Endothelial cell of umbilical vein (primary cell): ENCODE results near the gene ARHGAP31. TPM values are rescaled to one million over a fixed set of nuclear protein-coding genes. Genes with fewer than 3 reads are reported as not detected.

Experiments
- BruUV-seq: library from RNA; stranded (reverse); fragments of 400-500 nt; replicated peaks from 2 replicates; lab custom pipeline; 2021; lab: Mats Ljungman, UMichigan
- CTCF ChIA-PET: fragments of 300-600, 350-600 bp; sonication (Branson Sonifier 250); formaldehyde crosslinking; loops from one replicate; lab custom pipeline; 2021; ENCODE audit warnings: antibody characterized with exemption, inconsistent platforms; lab: Charles Lee
- POLR2A ChIA-PET: fragments of 300-600, 350-600 bp; sonication (Branson Sonifier 250); formaldehyde crosslinking; loops from one replicate; lab custom pipeline; 2021; ENCODE audit warnings: antibody characterized with exemption, inconsistent platforms; lab: Charles Lee
- DNase-seq: peaks from one replicate; pipeline ENCODE4 v3.0.0-alpha.2; 2011; ENCODE audit warnings: low read depth, low spot score
- FAIRE-seq: peaks from 2 replicates; lab custom pipeline; 2011; peaks lifted over from hg19 to GRCh38; lab: Jason Lieb, UNC
- H2AFZ ChIP-seq: 2 replicates; pipeline ENCODE4 v1.6.0; 2012; ENCODE audit warnings: low read depth, low read length, control low read depth, inconsistent platforms
- H3K27ac ChIP-seq: 2 replicates; pipeline ENCODE4 v1.5.1; 2011; ENCODE audit warnings: low read depth, mild to moderate bottlenecking, control low read depth, low read length, moderate library complexity; ENCODE audit not compliant: insufficient read depth
- H3K27me3 ChIP-seq, 2 experiments: 2 replicates each; pipeline versions ENCODE4 v1.6.0 to v1.6.1; 2011; ENCODE audit warnings: low read length in 2 of 2, mixed read lengths in 1 of 2; ENCODE audit not compliant: control insufficient read depth in 2 of 2, insufficient read depth in 2 of 2
- H3K36me3 ChIP-seq, 2 experiments: 2 replicates in 1 of 2; 3 replicates in 1 of 2; pipeline ENCODE4 v1.5.1; 2011; ENCODE audit warnings: low read length in 2 of 2, mild to moderate bottlenecking in 1 of 2, moderate library complexity in 1 of 2; ENCODE audit not compliant: control insufficient read depth in 2 of 2, insufficient read depth in 2 of 2; ENCODE audit errors: extremely low read depth in 1 of 2
- H3K4me1 ChIP-seq: 3 replicates; pipeline ENCODE4 v1.5.1; 2011; ENCODE audit warnings: mild to moderate bottlenecking, low read length; ENCODE audit not compliant: control insufficient read depth, insufficient read depth; ENCODE audit errors: extremely low read depth
- H3K4me2 ChIP-seq: 2 replicates; pipeline ENCODE4 v1.6.1; 2011; ENCODE audit warnings: low read length, control low read depth, mixed read lengths; ENCODE audit not compliant: insufficient read depth
- H3K4me3 ChIP-seq, 3 experiments: fragments of 200-600 bp in 1 of 3; sonication (generic), shearing (Covaris generic) in 1 of 3; replicated peaks in 1 of 3; 2 replicates each; pipeline ENCODE4 v1.5.1; 2011 to 2016; ENCODE audit warnings: control low read depth in 3 of 3, low read length in 3 of 3, mild to moderate bottlenecking in 2 of 3, inconsistent platforms in 1 of 3, low read depth in 1 of 3, moderate library complexity in 1 of 3; ENCODE audit not compliant: insufficient read depth in 1 of 3
- H3K79me2 ChIP-seq: 2 replicates; pipeline ENCODE4 v1.6.0; 2012; ENCODE audit warnings: low read length, inconsistent platforms; ENCODE audit not compliant: control insufficient read depth, insufficient read depth
- H3K9ac ChIP-seq: replicated peaks from 2 replicates; pipeline ENCODE3; 2011; ENCODE audit warnings: low read length, control low read depth; ENCODE audit not compliant: insufficient read depth; ENCODE audit errors: extremely low read depth
- H3K9me1 ChIP-seq: replicated peaks from 3 replicates; pipeline ENCODE4 v1.6.0; 2011; ENCODE audit warnings: mild to moderate bottlenecking, low read length; ENCODE audit not compliant: control insufficient read depth, insufficient read depth; ENCODE audit errors: extremely low read depth
- H3K9me3 ChIP-seq: replicated peaks from 2 replicates; pipeline ENCODE4 v1.5.1; 2012; ENCODE audit warnings: low read length, inconsistent platforms; ENCODE audit not compliant: control insufficient read depth, insufficient read depth
- H4K20me1 ChIP-seq: replicated peaks from 2 replicates; pipeline ENCODE3; 2011; ENCODE audit warnings: mild to moderate bottlenecking, low read length; ENCODE audit not compliant: control insufficient read depth, insufficient read depth; ENCODE audit errors: extremely low read depth
- EZH2 ChIP-seq: IDR thresholded peaks from 2 replicates; pipeline ENCODE4 v1.6.1; 2012; ENCODE audit warnings: borderline replicate concordance, low read depth, mild to moderate bottlenecking, moderate library complexity, low read length, inconsistent platforms; ENCODE audit not compliant: severe bottlenecking
- FOS ChIP-seq: IDR thresholded peaks from 2 replicates; pipeline ENCODE4 v1.6.1; 2011; ENCODE audit warnings: mild to moderate bottlenecking, low read length, moderate library complexity, borderline replicate concordance; ENCODE audit not compliant: insufficient read depth
- GATA2 ChIP-seq: IDR thresholded peaks from 2 replicates; pipeline ENCODE4 v1.7.0; 2011; ENCODE audit warnings: low read depth, mild to moderate bottlenecking, moderate library complexity, mixed read lengths, low read length; ENCODE audit not compliant: insufficient read length, insufficient read depth
- JUN ChIP-seq: IDR thresholded peaks from 2 replicates; pipeline ENCODE4 v1.6.1; 2011; ENCODE audit warnings: borderline replicate concordance, low read depth; ENCODE audit not compliant: insufficient read length, insufficient read depth
- MAX ChIP-seq: IDR thresholded peaks from 2 replicates; pipeline ENCODE4 v1.6.1; 2011; ENCODE audit not compliant: insufficient read depth, insufficient read length
- MYC ChIP-seq: IDR thresholded peaks from one replicate; pipeline ENCODE4 v1.6.1; 2011; ENCODE audit warnings: mild to moderate bottlenecking, low read depth, low read length
- POLR2A ChIP-seq: IDR thresholded peaks from 2 replicates; pipeline ENCODE4 v1.6.1; 2012; ENCODE audit warnings: low read depth, mild to moderate bottlenecking, control low read depth, low read length
- POLR2AphosphoS5 ChIP-seq: IDR thresholded peaks from 2 replicates; pipeline ENCODE4 v1.6.1; 2012; ENCODE audit warnings: low read depth, mild to moderate bottlenecking, control low read depth, low read length, moderate library complexity; ENCODE audit not compliant: insufficient read depth
- dilution Hi-C: fragments of 300-500 bp; cut with MboI; formaldehyde crosslinking; loops from one replicate; pipeline ENCODE4 v1.15.0; 2019; ENCODE audit warnings: low sequenced_read_pairs; ENCODE audit not compliant: extremely low pct_ligation_motif_present
- intact Hi-C: fragments of 100-400 bp; cut with micrococcal nuclease; formaldehyde crosslinking; loops from one replicate; pipeline ENCODE4 v1.10.0; 2022
- polyA plus RNA-seq, 4 experiments: library from polyadenylated mRNA; depleted of rRNA in 3 of 4; stranded (reverse) in 3 of 4; unstranded in 1 of 4; fragments of >200 nt; gene quantifications; 2 replicates each; pipeline versions ENCODE4 v1.2.1 to v1.2.3, GENCODE V29; 2011 to 2012; ENCODE audit warnings: missing spikeins in 1 of 4
- total RNA-seq: library from RNA; stranded (reverse); gene quantifications from 2 replicates; pipeline ENCODE4 v1.2.3, GENCODE V29; 2021
- TF ChIP-seq, protein P1 (sequence below), 2 donors: IDR thresholded peaks; 1 replicate in 1 of 2; 2 replicates in 1 of 2; pipeline ENCODE4 v1.5.1; 2011; ENCODE audit warnings: low read length in 2 of 2, mild to moderate bottlenecking in 2 of 2, moderate library complexity in 2 of 2, control low read depth in 1 of 2, inconsistent platforms in 1 of 2, low read depth in 1 of 2; ENCODE audit not compliant: insufficient read depth in 1 of 2; ENCODE audit errors: extremely low read depth in 1 of 2

ARHGAP31 gene
- total and polyA plus RNA-seq, 2 donors (not counting 3 experiments of a cell fraction or from before 2014, with no cell fraction given), result 25.5 to 65.8 TPM

- DNase-seq, result no peak
- H3K9me1 ChIP-seq, result no peaks in the 10 kb centered on the region
- peaks cover 6% of the 10 kb centered on the region for H3K4me1 ChIP-seq
- no peaks in the 10 kb centered on the region for H3K27me3 ChIP-seq
- H3K9ac ChIP-seq, result no peak overlapping the region
- ChIA-PET POLR2A (no interaction called here), CTCF (interaction anchor here (0.9 to 1.3 kb wide), 2 partner anchors 10 to 67 kb away, joined by 3 to 4 read pairs; partner anchors contain the start of gene ARHGAP31)
- H4K20me1 ChIP-seq, result no peaks in the 10 kb centered on the region
- H3K79me2 ChIP-seq, result peaks cover 36% of the 10 kb centered on the region
- H2AFZ ChIP-seq, result no peak overlapping the region
- no peak overlapping the region for H3K27ac ChIP-seq
- intact Hi-C loops, result no loop called here
- H3K9me3 ChIP-seq, result no peaks in the 10 kb centered on the region
- H3K36me3 ChIP-seq, result peaks cover 0 to 2% of the 10 kb centered on the region in 2 experiments
- no peak overlapping the region for H3K4me3 ChIP-seq
- dilution Hi-C loops, result no loop called here
- no peak overlapping the region for H3K4me2 ChIP-seq
- no peak for TF ChIP-seq POLR2A
- TF ChIP-seq MYC, result no peak
- TF ChIP-seq, protein P1, sequence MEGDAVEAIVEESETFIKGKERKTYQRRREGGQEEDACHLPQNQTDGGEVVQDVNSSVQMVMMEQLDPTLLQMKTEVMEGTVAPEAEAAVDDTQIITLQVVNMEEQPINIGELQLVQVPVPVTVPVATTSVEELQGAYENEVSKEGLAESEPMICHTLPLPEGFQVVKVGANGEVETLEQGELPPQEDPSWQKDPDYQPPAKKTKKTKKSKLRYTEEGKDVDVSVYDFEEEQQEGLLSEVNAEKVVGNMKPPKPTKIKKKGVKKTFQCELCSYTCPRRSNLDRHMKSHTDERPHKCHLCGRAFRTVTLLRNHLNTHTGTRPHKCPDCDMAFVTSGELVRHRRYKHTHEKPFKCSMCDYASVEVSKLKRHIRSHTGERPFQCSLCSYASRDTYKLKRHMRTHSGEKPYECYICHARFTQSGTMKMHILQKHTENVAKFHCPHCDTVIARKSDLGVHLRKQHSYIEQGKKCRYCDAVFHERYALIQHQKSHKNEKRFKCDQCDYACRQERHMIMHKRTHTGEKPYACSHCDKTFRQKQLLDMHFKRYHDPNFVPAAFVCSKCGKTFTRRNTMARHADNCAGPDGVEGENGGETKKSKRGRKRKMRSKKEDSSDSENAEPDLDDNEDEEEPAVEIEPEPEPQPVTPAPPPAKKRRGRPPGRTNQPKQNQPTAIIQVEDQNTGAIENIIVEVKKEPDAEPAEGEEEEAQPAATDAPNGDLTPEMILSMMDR (IDR thresholded peaks at IDR 0.05; ENCODE audit: extremely low read depth in 1 of 2, insufficient read depth in 1 of 2, low read depth in 1 of 2, low read length in 2 of 2), result no peak
- no peak for TF ChIP-seq JUN
- TF ChIP-seq EZH2, result no peak
- TF ChIP-seq GATA2, result no peak
- no peak for TF ChIP-seq POLR2AphosphoS5
- no peak for TF ChIP-seq MAX
- TF ChIP-seq FOS, result no peak
- FAIRE-seq, result no peak
- BruUV-seq, result no TSS peak
Measured at GRCh38 chr3:119360736-119361462, 66.7 kb downstream of the ARHGAP31 start.
